HepG2 (cell line): ENCODE data around the gene ACER2. TPM values are rescaled to one million over a fixed set of nuclear protein-coding genes. Genes with fewer than 3 reads are reported as not detected.

Source experiments
- BHLHE40 ChIP-seq: IDR thresholded peaks from 2 replicates; pipeline ENCODE4 v1.6.1; 2011; ENCODE audit warnings: low read length, improper control_type of control experiment
- MTF2 ChIP-seq: sonication (generic); formaldehyde crosslinking; IDR thresholded peaks from 2 replicates; pipeline ENCODE4 v1.5.0; 2020; ENCODE audit warnings: missing genetic modification reagents, borderline replicate concordance
- MYC ChIP-seq: sonication (generic); formaldehyde crosslinking; IDR thresholded peaks from 2 replicates; pipeline ENCODE4 v1.9.0; 2021; ENCODE audit warnings: missing genetic modification reagents, borderline replicate concordance
- NFIC ChIP-seq: IDR thresholded peaks from 2 replicates; pipeline ENCODE4 v1.6.1; 2012; ENCODE audit warnings: mild to moderate bottlenecking, low read length, inconsistent platforms
- NFKBIZ ChIP-seq: IDR thresholded peaks from 2 replicates; pipeline ENCODE4 v1.6.1; 2018; ENCODE audit warnings: missing genetic modification reagents, missing compliant biosample characterization
- NKX3-1 ChIP-seq: sonication (generic); formaldehyde crosslinking; IDR thresholded peaks from 2 replicates; pipeline ENCODE4 v1.5.0; 2020; ENCODE audit warnings: missing genetic modification reagents
- SP5 ChIP-seq: IDR thresholded peaks from 2 replicates; pipeline ENCODE4 v1.6.1; 2016; ENCODE audit warnings: low read depth, borderline replicate concordance
- TBX2 ChIP-seq: sonication (generic); formaldehyde crosslinking; IDR thresholded peaks from 2 replicates; pipeline ENCODE4 v1.5.0; 2020; ENCODE audit warnings: missing genetic modification reagents, mild to moderate bottlenecking, borderline replicate concordance
- TCF12 ChIP-seq, 2 experiments: fragments of 450-650 bp in 1 of 2; sonication (generic) in 1 of 2; formaldehyde crosslinking in 1 of 2; IDR thresholded peaks; 2 replicates each; pipeline versions ENCODE4 v1.6.1 to v1.8.0; 2017 to 2022; ENCODE audit warnings: antibody characterized with exemption in 1 of 2, mild to moderate bottlenecking in 1 of 2, missing genetic modification reagents in 1 of 2, moderate library complexity in 1 of 2
- ZFP41 ChIP-seq: sonication (generic); formaldehyde crosslinking; IDR thresholded peaks from 2 replicates; pipeline ENCODE4 v1.4.0; 2020; ENCODE audit warnings: mild to moderate bottlenecking, missing genetic modification reagents, borderline replicate concordance
- ZKSCAN8 ChIP-seq: IDR thresholded peaks from 2 replicates; pipeline ENCODE4 v1.6.1; 2016; ENCODE audit warnings: borderline replicate concordance, missing genetic modification reagents, missing compliant biosample characterization
- ZNF281 ChIP-seq: sonication (generic); formaldehyde crosslinking; IDR thresholded peaks from 2 replicates; pipeline ENCODE4 v1.4.0; 2020; ENCODE audit warnings: missing genetic modification reagents, borderline replicate concordance
- ZNF512 ChIP-seq: sonication (generic); formaldehyde crosslinking; IDR thresholded peaks from 2 replicates; pipeline ENCODE4 v1.4.0; 2020; ENCODE audit warnings: mild to moderate bottlenecking, missing genetic modification reagents
- ZNF530 ChIP-seq: sonication (generic); formaldehyde crosslinking; IDR thresholded peaks from 2 replicates; pipeline ENCODE4 v1.5.0; 2020; ENCODE audit warnings: low read depth, mild to moderate bottlenecking, missing genetic modification reagents
- ZNF644 ChIP-seq: IDR thresholded peaks from 2 replicates; pipeline ENCODE4 v1.6.1; 2016; ENCODE audit warnings: low read depth
- polyA plus RNA-seq, 8 experiments: library from polyadenylated mRNA; depleted of rRNA in 3 of 8; stranded (reverse) in 7 of 8; unstranded in 1 of 8; fragments of >200 nt; fragmentation: Illumina TruSeq in 4 of 8; extraction: Trizol in 4 of 8; gene quantifications; 2 replicates each; pipeline versions ENCODE4 v1.2.1 to v1.2.3, GENCODE V29; 2011 to 2016; ENCODE audit warnings: low read depth in 4 of 8, missing spikeins in 1 of 8, mixed read lengths in 1 of 8; ENCODE audit not compliant: insufficient read depth in 1 of 8
- total RNA-seq, 5 experiments: library from RNA; depleted of rRNA; stranded (reverse); fragments of >200 nt; fragmentation: Illumina TruSeq; extraction: Trizol; gene quantifications; 2 replicates each; pipeline ENCODE4 v1.2.3, GENCODE V29; 2016; ENCODE audit warnings: low read depth in 1 of 5
- TF ChIP-seq, protein P1 (sequence below): sonication (generic); formaldehyde crosslinking; IDR thresholded peaks from 2 replicates; pipeline ENCODE4 v1.4.0; 2020; ENCODE audit warnings: low read depth, mild to moderate bottlenecking, missing genetic modification reagents
- TF ChIP-seq, protein P2 (sequence below): IDR thresholded peaks from 2 replicates; pipeline ENCODE4 v1.4.0; 2020; ENCODE audit warnings: mild to moderate bottlenecking, missing genetic modification reagents
- TF ChIP-seq, protein P3 (sequence below): sonication (generic); formaldehyde crosslinking; IDR thresholded peaks from 2 replicates; pipeline ENCODE4 v1.4.0; 2020; ENCODE audit warnings: missing genetic modification reagents

The ACER2 gene
- total and polyA plus RNA-seq, 2 of the 13 experiments (the other 11 are each of a cell fraction or from before 2014, with no cell fraction given): 1.9 to 3.4 TPM

GRCh38 chr9:19408693-19409400 is at the start of gene ACER2 (continued):
- TF ChIP-seq ZKSCAN8 (CRISPR knock-in tag) (no peak), TBX2 (CRISPR knock-in tag) (peak; percentile 69; the same call in 1 of the 2 replicates), BHLHE40 (no peak), ZNF530 (CRISPR knock-in tag) (no peak), TCF12 (IDR thresholded peaks at IDR 0.05) (no peak), TCF12 (CRISPR knock-in tag; IDR thresholded peaks at IDR 0.05) (no peak), NKX3-1 (CRISPR knock-in tag) (peak; percentile 72; the same call in 1 of the 2 replicates), MYC (CRISPR knock-in tag) (peak; percentile 68), NFKBIZ (CRISPR knock-in tag) (no peak), MTF2 (CRISPR knock-in tag) (no peak), NFIC (no peak), ZFP41 (CRISPR knock-in tag) (no peak), ZNF512 (CRISPR knock-in tag) (no peak), ZNF281 (CRISPR knock-in tag) (peak; percentile 55), ZNF644 (CRISPR knock-in tag) (peak; percentile 7; the same call in 1 of the 2 replicates), SP5 (CRISPR knock-in tag) (peak; percentile 85)
- TF ChIP-seq, protein P1, sequence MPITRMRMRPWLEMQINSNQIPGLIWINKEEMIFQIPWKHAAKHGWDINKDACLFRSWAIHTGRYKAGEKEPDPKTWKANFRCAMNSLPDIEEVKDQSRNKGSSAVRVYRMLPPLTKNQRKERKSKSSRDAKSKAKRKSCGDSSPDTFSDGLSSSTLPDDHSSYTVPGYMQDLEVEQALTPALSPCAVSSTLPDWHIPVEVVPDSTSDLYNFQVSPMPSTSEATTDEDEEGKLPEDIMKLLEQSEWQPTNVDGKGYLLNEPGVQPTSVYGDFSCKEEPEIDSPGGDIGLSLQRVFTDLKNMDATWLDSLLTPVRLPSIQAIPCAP: no peak
- TF ChIP-seq, protein P2, sequence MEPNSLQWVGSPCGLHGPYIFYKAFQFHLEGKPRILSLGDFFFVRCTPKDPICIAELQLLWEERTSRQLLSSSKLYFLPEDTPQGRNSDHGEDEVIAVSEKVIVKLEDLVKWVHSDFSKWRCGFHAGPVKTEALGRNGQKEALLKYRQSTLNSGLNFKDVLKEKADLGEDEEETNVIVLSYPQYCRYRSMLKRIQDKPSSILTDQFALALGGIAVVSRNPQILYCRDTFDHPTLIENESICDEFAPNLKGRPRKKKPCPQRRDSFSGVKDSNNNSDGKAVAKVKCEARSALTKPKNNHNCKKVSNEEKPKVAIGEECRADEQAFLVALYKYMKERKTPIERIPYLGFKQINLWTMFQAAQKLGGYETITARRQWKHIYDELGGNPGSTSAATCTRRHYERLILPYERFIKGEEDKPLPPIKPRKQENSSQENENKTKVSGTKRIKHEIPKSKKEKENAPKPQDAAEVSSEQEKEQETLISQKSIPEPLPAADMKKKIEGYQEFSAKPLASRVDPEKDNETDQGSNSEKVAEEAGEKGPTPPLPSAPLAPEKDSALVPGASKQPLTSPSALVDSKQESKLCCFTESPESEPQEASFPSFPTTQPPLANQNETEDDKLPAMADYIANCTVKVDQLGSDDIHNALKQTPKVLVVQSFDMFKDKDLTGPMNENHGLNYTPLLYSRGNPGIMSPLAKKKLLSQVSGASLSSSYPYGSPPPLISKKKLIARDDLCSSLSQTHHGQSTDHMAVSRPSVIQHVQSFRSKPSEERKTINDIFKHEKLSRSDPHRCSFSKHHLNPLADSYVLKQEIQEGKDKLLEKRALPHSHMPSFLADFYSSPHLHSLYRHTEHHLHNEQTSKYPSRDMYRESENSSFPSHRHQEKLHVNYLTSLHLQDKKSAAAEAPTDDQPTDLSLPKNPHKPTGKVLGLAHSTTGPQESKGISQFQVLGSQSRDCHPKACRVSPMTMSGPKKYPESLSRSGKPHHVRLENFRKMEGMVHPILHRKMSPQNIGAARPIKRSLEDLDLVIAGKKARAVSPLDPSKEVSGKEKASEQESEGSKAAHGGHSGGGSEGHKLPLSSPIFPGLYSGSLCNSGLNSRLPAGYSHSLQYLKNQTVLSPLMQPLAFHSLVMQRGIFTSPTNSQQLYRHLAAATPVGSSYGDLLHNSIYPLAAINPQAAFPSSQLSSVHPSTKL (CRISPR knock-in tag): peak; percentile 57; the same call in 1 of the 2 replicates
- TF ChIP-seq, protein P3, sequence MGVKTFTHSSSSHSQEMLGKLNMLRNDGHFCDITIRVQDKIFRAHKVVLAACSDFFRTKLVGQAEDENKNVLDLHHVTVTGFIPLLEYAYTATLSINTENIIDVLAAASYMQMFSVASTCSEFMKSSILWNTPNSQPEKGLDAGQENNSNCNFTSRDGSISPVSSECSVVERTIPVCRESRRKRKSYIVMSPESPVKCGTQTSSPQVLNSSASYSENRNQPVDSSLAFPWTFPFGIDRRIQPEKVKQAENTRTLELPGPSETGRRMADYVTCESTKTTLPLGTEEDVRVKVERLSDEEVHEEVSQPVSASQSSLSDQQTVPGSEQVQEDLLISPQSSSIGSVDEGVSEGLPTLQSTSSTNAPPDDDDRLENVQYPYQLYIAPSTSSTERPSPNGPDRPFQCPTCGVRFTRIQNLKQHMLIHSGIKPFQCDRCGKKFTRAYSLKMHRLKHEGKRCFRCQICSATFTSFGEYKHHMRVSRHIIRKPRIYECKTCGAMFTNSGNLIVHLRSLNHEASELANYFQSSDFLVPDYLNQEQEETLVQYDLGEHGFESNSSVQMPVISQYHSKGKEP (CRISPR knock-in tag): no peak
